DMS114 treated with DMSO at 0.1 percent for 48 hours (cell line): ENCODE measurements around the gene KIAA1958.

Experiments
- DNase-seq: peaks from one replicate; lab custom pipeline; 2025; ENCODE audit not compliant: unreplicated experiment; lab: John Stamatoyannopoulos, UW

KIAA1958 gene

GRCh38 chr9:112526973-112527372 is 40.3 kb downstream of the KIAA1958 start:
- DNase-seq = no peak

GRCh38 chr9:112527959-112528358 is 41.3 kb downstream of the KIAA1958 start:
- DNase-seq = no peak

- DNase-seq = no peak
Measured at GRCh38 chr9:112529316-112529715, 42.7 kb downstream of the KIAA1958 start.

- no peak for DNase-seq
Measured at GRCh38 chr9:112530751-112531205, 44.2 kb downstream of the KIAA1958 start.

GRCh38 chr9:112531666-112532282 is 45.1 kb downstream of the KIAA1958 start:
- no peak for DNase-seq

GRCh38 chr9:112532427-112532826 is 45.8 kb downstream of the KIAA1958 start:
- no peak for DNase-seq

GRCh38 chr9:112533660-112534059 is 47.0 kb downstream of the KIAA1958 start:
- no peak for DNase-seq

- DNase-seq = no peak
Measured at GRCh38 chr9:112535301-112535700, 48.7 kb downstream of the KIAA1958 start.

GRCh38 chr9:112535811-112536210 is 49.2 kb downstream of the KIAA1958 start:
- DNase-seq = no peak

GRCh38 chr9:112537561-112537960 is 50.9 kb downstream of the KIAA1958 start:
- no peak for DNase-seq

GRCh38 chr9:112540800-112541199 is 54.2 kb downstream of the KIAA1958 start:
- DNase-seq = no peak

- no peak for DNase-seq
Measured at GRCh38 chr9:112541685-112542084, 55.1 kb downstream of the KIAA1958 start.

GRCh38 chr9:112542593-112543292 is 56.1 kb downstream of the KIAA1958 start:
- DNase-seq = no peak

- DNase-seq = no peak
Measured at GRCh38 chr9:112544477-112544876, 57.9 kb downstream of the KIAA1958 start.

GRCh38 chr9:112545237-112545636 is 58.6 kb downstream of the KIAA1958 start:
- DNase-seq = no peak

- no peak for DNase-seq
Measured at GRCh38 chr9:112546149-112547012, 59.8 kb downstream of the KIAA1958 start.

GRCh38 chr9:112548051-112548440 is 61.4 kb downstream of the KIAA1958 start:
- no peak for DNase-seq

- no peak for DNase-seq
Measured at GRCh38 chr9:112548836-112549595, 62.4 kb downstream of the KIAA1958 start.

GRCh38 chr9:112550531-112550930 is 63.9 kb downstream of the KIAA1958 start:
- DNase-seq = no peak

GRCh38 chr9:112551641-112552040 is 65.0 kb downstream of the KIAA1958 start:
- DNase-seq = no peak
